ENCODE data around the gene MBTD1.

Gene MBTD1

DNA sequence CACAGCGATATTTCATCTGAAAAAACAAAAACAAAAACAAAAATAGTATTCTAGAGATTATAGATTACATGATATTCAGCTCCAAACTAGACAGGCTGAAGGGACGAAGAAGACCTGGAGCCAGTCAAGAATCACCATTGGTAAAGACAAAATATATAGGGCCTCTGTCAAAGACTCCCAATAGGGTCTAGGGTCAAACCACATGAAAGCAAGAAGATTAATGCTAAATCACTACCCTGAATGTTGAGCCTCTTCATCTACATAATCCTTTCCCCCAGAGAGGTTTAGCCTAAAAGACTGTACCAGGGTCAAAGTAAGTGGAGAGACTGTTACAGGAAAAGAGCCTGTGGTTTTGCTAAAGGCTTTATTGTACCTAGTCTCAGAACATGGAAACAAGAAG lies 117.3 kb downstream of the MBTD1 start:
- DNase-seq, result no peak

DNA sequence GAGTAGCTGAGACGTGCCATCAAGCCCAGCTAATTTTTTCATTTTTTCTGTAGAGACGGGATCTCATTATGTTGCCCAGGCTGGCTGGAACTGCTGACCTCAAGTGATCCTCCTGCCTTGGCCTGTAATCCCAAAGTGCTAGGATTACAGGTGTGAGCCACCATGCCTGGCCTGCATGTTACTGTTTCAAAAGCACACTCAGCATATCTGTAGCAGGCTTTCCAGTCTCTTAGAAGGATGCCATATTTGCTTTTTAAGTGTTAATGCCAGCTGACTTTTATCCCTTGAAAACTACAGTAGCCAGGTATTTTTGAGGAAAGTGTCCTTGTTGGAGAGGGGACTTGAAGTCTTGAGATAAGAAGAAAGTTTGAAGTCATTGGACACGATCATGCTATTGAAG lies 123.9 kb downstream of the MBTD1 start:
- DNase-seq, result no peak

DNA sequence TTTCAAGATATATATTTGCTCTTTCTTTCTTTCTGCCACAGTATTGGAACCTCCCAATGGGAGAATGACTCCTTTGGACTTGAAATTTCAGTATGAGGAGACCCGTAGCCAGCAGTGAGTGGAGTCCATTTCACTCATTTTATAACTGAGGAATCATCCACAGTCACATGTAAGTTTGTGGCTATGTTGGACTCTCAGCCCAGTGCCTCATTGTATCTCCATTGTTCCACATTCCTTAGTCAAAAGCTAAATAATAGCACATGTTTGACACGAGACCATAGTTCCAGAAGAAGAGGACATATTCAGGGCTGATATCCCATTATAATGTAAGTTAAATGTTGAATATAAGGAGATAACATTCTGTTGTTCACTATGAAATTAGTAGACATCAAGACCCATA lies 126.5 kb downstream of the MBTD1 start:
- DNase-seq, result no peak

DNA sequence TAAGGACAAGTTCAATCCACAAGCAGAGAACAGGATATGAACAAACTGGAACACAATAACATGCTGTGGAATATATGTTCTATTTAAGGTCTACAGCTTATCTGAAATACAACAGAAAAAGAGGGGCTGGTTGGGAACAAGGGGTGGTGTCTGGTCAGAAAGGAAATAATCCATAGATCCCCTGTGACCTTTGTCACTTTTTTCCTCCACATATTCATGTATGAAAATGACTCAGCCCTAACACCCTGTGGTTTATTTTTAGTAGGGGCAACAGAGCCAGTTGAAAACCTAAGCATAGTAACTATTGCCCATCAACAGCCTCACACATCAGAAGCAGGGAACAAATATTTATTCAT lies 126.9 kb downstream of the MBTD1 start:
- DNase-seq, result no peak

DNA sequence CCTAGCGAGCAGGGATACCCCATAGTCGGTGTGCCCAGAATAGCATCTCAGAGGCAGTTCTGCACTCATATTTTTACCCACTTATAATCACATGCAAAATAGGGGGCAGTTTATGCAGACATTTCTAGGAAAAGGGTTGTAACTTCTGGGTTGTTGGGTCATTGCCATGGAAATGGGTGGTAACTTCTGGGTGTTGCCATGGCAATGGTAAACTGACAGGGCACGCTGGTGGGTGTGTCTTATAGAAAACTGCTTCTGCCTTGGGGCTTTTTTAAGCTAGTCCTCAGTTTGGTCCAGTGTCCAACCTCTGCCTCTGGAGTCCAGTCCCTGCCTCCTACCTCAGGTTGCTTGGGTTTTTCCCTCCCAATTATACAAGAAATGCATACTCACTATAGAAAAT lies 131.8 kb downstream of the MBTD1 start:
- no peak for DNase-seq
